Osteoblast (primary cell): ENCODE results near the gene KCNMB4. TPM values are rescaled to one million over a fixed set of nuclear protein-coding genes. Genes with fewer than 3 reads are reported as not detected.

ENCODE experiments used
- DNase-seq: peaks from one replicate; pipeline ENCODE4 v3.0.0; 2011; ENCODE audit warnings: low spot score, mixed read lengths; ENCODE audit not compliant: insufficient read length; ENCODE audit errors: missing footprints
- H2AFZ ChIP-seq: 2 replicates; pipeline ENCODE4 v1.6.0; 2011; ENCODE audit warnings: mild to moderate bottlenecking, low read length
- H3K27ac ChIP-seq: 2 replicates; pipeline ENCODE4 v1.5.1; 2011; ENCODE audit warnings: mild to moderate bottlenecking, low read depth, low read length, moderate library complexity
- H3K27me3 ChIP-seq: 2 replicates; pipeline ENCODE4 v1.6.0; 2012; ENCODE audit warnings: mild to moderate bottlenecking, control low read depth, inconsistent platforms, low read length, moderate library complexity; ENCODE audit not compliant: insufficient read depth
- H3K36me3 ChIP-seq: 2 replicates; pipeline ENCODE4 v1.5.1; 2011; ENCODE audit warnings: mild to moderate bottlenecking, low read length, control low read depth, moderate library complexity; ENCODE audit not compliant: insufficient read depth
- H3K4me1 ChIP-seq: 2 replicates; pipeline ENCODE4 v1.5.1; 2011; ENCODE audit warnings: mild to moderate bottlenecking, low read length, control low read depth, moderate library complexity; ENCODE audit not compliant: insufficient read depth
- H3K4me2 ChIP-seq: 2 replicates; pipeline ENCODE4 v1.6.0; 2011; ENCODE audit warnings: mild to moderate bottlenecking, low read length; ENCODE audit not compliant: insufficient read depth
- H3K4me3 ChIP-seq: fragments of 200-600 bp; sonication (generic); 3 replicates; pipeline ENCODE4 v1.5.1; 2012; ENCODE audit warnings: mild to moderate bottlenecking, low read length, inconsistent platforms; ENCODE audit not compliant: insufficient read depth
- H3K79me2 ChIP-seq: 2 replicates; pipeline ENCODE4 v1.6.0; 2012; ENCODE audit warnings: mild to moderate bottlenecking, low read length, control low read depth, inconsistent platforms; ENCODE audit not compliant: insufficient read depth
- H3K9me3 ChIP-seq: 2 replicates; pipeline ENCODE4 v1.5.1; 2011; ENCODE audit warnings: low read depth, low read length, control low read depth
- H4K20me1 ChIP-seq: 2 replicates; pipeline ENCODE4 v1.6.0; 2012; ENCODE audit warnings: mild to moderate bottlenecking, low read length, control low read depth; ENCODE audit not compliant: insufficient read depth
- CTCF ChIP-seq: IDR thresholded peaks from 2 replicates; pipeline ENCODE4 v1.5.1; 2011; ENCODE audit warnings: mild to moderate bottlenecking, low read depth, low read length, moderate library complexity; ENCODE audit errors: extremely low read depth
- total RNA-seq: library from RNA; depleted of rRNA; stranded (reverse); fragments of >200 nt; gene quantifications from 2 replicates; pipeline ENCODE4 v1.2.3, GENCODE V29; 2012

The KCNMB4 gene
- total RNA-seq, 1 donor = under 0.01 TPM

GRCh38 chr12:70398002-70398401 lies 31.9 kb downstream of the KCNMB4 start:
- no peak for TF ChIP-seq CTCF
- H3K36me3 ChIP-seq = no peaks in the 10 kb centered on the region
- H3K4me2 ChIP-seq = no peak overlapping the region
- no peaks in the 10 kb centered on the region for H3K27me3 ChIP-seq
- H3K4me1 ChIP-seq = peaks cover 5% of the 10 kb centered on the region
- no peaks in the 10 kb centered on the region for H3K79me2 ChIP-seq
- no peak for DNase-seq
- no peak overlapping the region for H3K4me3 ChIP-seq
- no peak overlapping the region for H2AFZ ChIP-seq
- no peaks in the 10 kb centered on the region for H3K9me3 ChIP-seq
- H3K27ac ChIP-seq = no peak overlapping the region
- no peaks in the 10 kb centered on the region for H4K20me1 ChIP-seq

DNA sequence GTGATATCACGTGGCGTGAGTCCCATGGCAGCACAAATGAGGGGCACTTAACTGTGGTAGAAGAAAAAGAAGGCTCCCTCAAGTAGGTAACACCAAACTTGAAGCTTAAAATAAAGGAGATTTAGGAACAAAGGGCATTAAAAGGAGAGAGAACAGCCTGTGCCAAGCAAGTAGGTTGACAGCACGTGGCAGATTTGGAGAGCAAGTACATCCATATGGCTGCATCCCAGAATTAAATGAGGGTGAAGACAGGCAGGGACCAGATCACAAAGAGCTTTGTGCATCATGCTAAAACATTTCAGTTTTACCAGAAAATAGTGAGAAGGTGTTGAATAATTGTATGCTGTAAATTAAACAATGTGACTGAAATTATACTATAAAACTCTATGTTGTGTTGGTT lies 32.8 kb downstream of the KCNMB4 start:
- H3K79me2 ChIP-seq = no peaks in the 10 kb centered on the region
- H3K9me3 ChIP-seq = no peaks in the 10 kb centered on the region
- H3K4me1 ChIP-seq = peaks cover 3% of the 10 kb centered on the region
- H3K4me2 ChIP-seq = no peak overlapping the region
- no peak for TF ChIP-seq CTCF
- DNase-seq = no peak
- H4K20me1 ChIP-seq = no peaks in the 10 kb centered on the region
- H3K27me3 ChIP-seq = no peaks in the 10 kb centered on the region
- H3K4me3 ChIP-seq = no peak overlapping the region
- H2AFZ ChIP-seq = no peak overlapping the region
- no peaks in the 10 kb centered on the region for H3K36me3 ChIP-seq
- H3K27ac ChIP-seq = no peak overlapping the region

GRCh38 chr12:70399311-70399710 lies 33.2 kb downstream of the KCNMB4 start:
- H3K4me2 ChIP-seq = no peak overlapping the region
- H2AFZ ChIP-seq = no peak overlapping the region
- no peaks in the 10 kb centered on the region for H3K9me3 ChIP-seq
- no peaks in the 10 kb centered on the region for H4K20me1 ChIP-seq
- H3K27ac ChIP-seq = no peak overlapping the region
- H3K36me3 ChIP-seq = no peaks in the 10 kb centered on the region
- no peaks in the 10 kb centered on the region for H3K27me3 ChIP-seq
- H3K79me2 ChIP-seq = no peaks in the 10 kb centered on the region
- H3K4me3 ChIP-seq = no peak overlapping the region
- no peak for DNase-seq
- no peaks in the 10 kb centered on the region for H3K4me1 ChIP-seq
- TF ChIP-seq CTCF = no peak

DNA sequence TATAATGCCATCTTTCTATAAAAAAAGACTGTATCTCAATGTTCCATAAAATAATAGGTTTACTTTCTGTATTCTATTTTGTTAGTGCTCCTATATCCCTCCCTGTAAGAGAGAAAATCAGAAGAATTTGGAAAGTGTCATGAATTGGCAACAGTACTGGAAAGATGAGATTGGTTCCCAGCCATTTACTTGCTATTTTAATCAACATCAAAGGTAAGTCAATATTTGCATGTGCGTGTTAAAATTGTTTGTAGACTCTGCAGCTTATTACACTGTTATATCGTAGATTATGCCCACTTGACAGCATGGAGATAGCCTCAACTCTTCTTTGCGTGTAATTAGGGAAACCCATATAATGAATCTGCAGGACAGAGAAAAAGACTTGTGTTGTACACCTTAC lies 34.0 kb downstream of the KCNMB4 start:
- H3K27me3 ChIP-seq = no peaks in the 10 kb centered on the region
- H3K79me2 ChIP-seq = no peaks in the 10 kb centered on the region
- no peak overlapping the region for H3K4me2 ChIP-seq
- no peaks in the 10 kb centered on the region for H3K9me3 ChIP-seq
- no peaks in the 10 kb centered on the region for H4K20me1 ChIP-seq
- H3K36me3 ChIP-seq = no peaks in the 10 kb centered on the region
- H3K4me1 ChIP-seq = no peaks in the 10 kb centered on the region
- TF ChIP-seq CTCF = no peak
- H3K27ac ChIP-seq = no peak overlapping the region
- H3K4me3 ChIP-seq = no peak overlapping the region
- no peak for DNase-seq
- no peak overlapping the region for H2AFZ ChIP-seq
